HG03066 (cell line): Measurements from ENCODE around the gene KDM4B.

Source experiments
- ATAC-seq: cut with Tn5 transposase; IDR thresholded peaks from one replicate; pipeline ENCODE4 v1.9.1; 2021; ENCODE audit warnings: low read depth; ENCODE audit not compliant: unreplicated experiment

Gene KDM4B

GRCh38 chr19:5099701-5100221 lies 130.8 kb downstream of the KDM4B start:
- ATAC-seq: no peak

- no peak for ATAC-seq
Measured at GRCh38 chr19:5101871-5102270, 133.0 kb downstream of the KDM4B start.

GRCh38 chr19:5102520-5102919 lies 133.6 kb downstream of the KDM4B start:
- ATAC-seq: no peak

- no peak for ATAC-seq
Measured at GRCh38 chr19:5103061-5103701, 134.3 kb downstream of the KDM4B start.

GRCh38 chr19:5103812-5104410 lies 135.0 kb downstream of the KDM4B start:
- ATAC-seq: no peak

GRCh38 chr19:5104871-5105351 lies 136.0 kb downstream of the KDM4B start:
- ATAC-seq: no peak

- ATAC-seq: no peak
Measured at GRCh38 chr19:5106191-5106726, 137.3 kb downstream of the KDM4B start.

GRCh38 chr19:5106971-5107370 lies 138.1 kb downstream of the KDM4B start:
- ATAC-seq: no peak

GRCh38 chr19:5107432-5108122 lies 138.7 kb downstream of the KDM4B start:
- no peak for ATAC-seq

- no peak for ATAC-seq
Measured at GRCh38 chr19:5108123-5108596, 139.2 kb downstream of the KDM4B start.

- no peak for ATAC-seq
Measured at GRCh38 chr19:5108866-5109265, 140.0 kb downstream of the KDM4B start.

GRCh38 chr19:5109560-5109959 lies 140.6 kb downstream of the KDM4B start:
- ATAC-seq: no peak

GRCh38 chr19:5110546-5110945 lies 141.6 kb downstream of the KDM4B start:
- no peak for ATAC-seq

GRCh38 chr19:5111051-5111450 lies 142.1 kb downstream of the KDM4B start:
- no peak for ATAC-seq

GRCh38 chr19:5112175-5112574 lies 143.3 kb downstream of the KDM4B start:
- no peak for ATAC-seq

GRCh38 chr19:5112681-5113575 lies 144.0 kb downstream of the KDM4B start:
- no peak for ATAC-seq

GRCh38 chr19:5113633-5114586 lies 145.0 kb downstream of the KDM4B start:
- no peak for ATAC-seq

GRCh38 chr19:5114727-5115126 lies 145.8 kb downstream of the KDM4B start:
- ATAC-seq: no peak

- no peak for ATAC-seq
Measured at GRCh38 chr19:5115351-5115750, 146.4 kb downstream of the KDM4B start.
